GM21526 (cell line): ENCODE data around the gene TRPC4AP.
"Not testable (repeated sequence)": the region's sequence is repeated elsewhere in the genome, so short reads cannot be mapped to it uniquely, and the experiment has no call there.

Source experiments
- ATAC-seq: cut with Tn5 transposase; IDR thresholded peaks from one replicate; pipeline ENCODE4 v1.9.1; 2021; ENCODE audit warnings: moderate library complexity; ENCODE audit not compliant: unreplicated experiment, low FRiP score

Gene TRPC4AP, protein sequence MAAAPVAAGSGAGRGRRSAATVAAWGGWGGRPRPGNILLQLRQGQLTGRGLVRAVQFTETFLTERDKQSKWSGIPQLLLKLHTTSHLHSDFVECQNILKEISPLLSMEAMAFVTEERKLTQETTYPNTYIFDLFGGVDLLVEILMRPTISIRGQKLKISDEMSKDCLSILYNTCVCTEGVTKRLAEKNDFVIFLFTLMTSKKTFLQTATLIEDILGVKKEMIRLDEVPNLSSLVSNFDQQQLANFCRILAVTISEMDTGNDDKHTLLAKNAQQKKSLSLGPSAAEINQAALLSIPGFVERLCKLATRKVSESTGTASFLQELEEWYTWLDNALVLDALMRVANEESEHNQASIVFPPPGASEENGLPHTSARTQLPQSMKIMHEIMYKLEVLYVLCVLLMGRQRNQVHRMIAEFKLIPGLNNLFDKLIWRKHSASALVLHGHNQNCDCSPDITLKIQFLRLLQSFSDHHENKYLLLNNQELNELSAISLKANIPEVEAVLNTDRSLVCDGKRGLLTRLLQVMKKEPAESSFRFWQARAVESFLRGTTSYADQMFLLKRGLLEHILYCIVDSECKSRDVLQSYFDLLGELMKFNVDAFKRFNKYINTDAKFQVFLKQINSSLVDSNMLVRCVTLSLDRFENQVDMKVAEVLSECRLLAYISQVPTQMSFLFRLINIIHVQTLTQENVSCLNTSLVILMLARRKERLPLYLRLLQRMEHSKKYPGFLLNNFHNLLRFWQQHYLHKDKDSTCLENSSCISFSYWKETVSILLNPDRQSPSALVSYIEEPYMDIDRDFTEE

DNA sequence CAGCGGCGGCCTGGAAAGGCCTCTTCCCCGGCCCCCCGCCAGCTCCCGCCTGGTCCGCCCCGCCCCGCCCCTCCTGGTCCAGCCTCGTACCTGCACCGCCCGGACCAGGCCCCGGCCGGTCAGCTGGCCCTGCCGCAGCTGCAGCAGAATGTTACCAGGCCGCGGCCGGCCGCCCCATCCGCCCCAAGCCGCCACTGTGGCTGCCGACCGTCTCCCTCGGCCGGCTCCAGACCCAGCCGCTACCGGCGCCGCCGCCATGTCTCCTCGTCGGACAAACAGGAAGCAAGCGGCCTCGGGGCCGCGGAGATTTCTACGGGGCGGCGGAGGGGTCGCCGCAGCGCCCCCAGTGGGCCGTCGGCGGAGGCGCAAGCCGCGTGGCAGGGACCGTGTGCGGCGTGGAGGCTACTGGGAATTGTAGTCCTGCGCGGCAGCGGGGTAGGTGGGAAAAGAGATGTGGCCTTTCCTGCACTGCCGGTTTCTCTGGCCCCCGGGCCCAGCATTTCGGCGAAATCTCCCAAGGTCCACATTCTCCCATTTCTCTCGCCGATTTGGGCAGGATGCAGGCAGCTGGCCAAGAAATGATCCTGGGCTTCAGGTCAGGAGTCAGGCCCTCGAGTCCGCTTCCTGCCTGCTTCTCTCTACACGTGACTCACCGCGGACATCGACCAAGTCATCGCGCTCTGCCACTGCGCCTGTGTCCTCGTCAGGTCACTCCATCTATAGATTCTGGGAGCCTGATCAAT lies at the start of gene TRPC4AP:
Gene TRPC4AP (minus strand): TSS at position 284 of the 743 bp plus-strand sequence. CDS start 26 bp downstream, at position 258.
- peak; percentile 79 for ATAC-seq

DNA sequence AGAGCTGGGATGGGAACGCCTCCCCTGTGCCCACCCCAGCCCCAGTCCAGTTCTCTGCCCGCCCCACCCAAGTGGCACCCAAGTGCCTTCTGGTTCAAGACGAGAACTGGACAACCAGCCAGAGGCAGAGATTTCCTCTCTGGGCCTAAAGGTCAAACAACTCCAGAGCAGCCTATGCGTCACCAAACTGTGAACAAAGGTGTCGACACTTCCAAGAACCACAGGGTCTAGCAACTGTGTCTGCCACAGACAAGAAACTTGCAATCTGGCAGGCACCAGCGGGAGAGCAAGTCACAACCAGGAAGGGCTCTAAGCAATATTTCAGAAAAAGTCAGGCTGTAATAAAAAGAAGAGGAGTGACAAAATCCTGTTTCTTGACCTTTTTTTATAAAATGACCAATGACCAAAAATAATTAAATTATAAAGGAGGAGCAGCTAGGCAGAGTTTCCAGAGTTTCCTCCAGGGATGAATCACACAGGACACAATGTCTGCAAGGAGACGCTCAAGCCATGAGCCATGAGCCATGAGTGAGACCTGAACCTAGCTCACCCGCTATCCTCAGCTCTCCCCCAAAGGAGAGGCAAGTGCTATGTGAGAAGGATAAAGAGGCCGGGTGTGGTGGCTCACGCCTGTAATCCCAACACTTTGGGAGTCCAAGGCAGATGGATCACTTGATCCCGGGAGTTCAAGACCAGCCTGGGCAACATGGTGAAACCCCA lies 43.4 kb upstream of the TRPC4AP start:
- no peak for ATAC-seq

DNA sequence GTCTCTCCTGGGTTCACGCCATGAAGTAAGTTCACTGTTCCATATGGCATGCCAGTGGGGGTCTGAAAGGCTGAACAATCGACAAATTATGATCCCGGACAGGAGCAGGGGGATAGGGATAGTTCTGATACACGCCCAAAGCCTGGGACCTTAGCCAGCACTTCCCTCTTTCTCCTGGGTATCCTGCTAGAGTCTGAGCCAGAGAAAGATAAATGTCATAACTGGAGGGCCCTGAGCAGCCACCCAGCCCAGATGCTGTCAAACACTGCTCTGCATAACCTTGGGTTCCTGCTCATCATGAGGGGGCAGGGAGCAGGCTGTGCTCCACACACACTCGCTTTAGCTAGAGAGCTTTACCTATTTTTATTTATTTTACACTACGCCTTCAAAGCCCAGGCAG lies 42.3 kb upstream of the TRPC4AP start:
- no peak for ATAC-seq

DNA sequence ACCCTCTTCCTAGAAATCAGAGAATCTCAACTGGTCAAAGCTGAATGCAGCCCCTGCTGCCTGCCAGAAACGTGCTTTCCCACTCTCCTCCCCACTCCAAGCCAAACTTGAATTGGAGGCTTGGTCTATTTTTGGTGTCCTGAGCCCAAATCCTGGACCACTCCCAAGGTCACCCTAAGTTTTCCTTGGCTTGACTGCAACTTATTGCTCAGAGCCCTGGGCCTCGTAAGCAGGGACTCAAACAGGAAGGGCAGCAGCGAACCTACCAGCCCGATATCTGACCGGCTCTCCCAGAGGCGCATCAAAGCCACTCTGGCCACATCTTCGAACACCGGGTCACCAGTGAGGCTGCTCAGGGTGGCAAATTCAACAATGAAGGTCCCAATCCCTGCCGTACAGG lies 41.9 kb upstream of the TRPC4AP start:
- no peak for ATAC-seq

DNA sequence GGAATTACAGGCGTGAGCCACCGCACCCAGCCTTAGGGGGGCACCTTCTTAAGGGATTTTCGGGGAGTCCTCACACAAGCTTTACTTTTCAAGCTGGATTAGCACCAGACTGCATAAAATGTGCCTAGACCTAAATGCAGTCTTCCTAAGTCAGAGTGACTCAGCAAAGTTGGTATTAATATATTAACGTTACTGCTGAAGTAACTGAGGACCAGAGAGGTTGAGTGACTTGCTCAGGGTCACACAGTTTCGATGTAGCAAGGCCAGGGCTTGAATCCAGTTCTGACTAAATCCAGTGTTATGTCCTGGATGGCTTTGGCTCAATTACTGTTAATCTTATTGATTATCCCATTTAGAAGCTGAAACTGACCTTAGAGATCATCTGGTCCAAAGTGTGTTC lies 41.1 kb upstream of the TRPC4AP start:
- no peak for ATAC-seq

DNA sequence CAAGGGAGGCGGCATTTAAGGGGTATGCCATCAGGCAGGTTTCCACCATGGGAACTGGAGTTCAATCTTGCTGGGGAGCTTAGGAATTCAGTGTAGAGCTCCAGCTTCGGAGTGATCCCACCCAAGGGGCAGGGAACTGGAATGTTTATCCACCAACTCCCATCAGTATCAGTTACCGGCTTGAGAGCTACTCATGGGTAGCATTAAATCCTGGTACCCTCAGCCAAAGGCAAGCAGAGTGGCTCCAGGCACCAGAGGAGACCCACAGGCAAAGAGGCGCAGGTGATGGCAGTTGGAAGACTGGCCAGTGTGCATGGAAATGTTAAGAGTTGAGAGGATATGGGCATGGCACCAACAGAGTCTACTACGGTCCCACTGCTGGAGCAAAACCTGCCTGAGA lies 40.4 kb upstream of the TRPC4AP start:
- ATAC-seq = no peak

DNA sequence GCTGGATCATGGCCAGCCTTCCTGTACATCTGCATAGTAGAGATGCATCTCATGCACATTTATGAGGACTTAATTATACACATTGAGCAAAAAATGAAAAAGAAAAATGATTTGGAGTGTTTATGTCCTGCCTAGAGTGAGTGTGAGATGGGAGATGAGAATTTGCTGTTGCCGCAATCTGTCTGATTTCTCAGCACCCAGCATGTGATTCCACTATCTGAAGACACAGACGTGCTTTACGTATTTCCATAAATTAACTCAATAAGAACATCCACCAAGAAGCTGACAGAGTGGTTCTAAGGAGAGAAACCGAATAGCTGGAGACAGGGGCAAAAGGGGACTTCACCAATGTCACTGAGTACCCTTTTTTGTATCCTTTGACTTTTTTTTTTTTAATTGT lies 39.3 kb upstream of the TRPC4AP start:
- no peak for ATAC-seq

DNA sequence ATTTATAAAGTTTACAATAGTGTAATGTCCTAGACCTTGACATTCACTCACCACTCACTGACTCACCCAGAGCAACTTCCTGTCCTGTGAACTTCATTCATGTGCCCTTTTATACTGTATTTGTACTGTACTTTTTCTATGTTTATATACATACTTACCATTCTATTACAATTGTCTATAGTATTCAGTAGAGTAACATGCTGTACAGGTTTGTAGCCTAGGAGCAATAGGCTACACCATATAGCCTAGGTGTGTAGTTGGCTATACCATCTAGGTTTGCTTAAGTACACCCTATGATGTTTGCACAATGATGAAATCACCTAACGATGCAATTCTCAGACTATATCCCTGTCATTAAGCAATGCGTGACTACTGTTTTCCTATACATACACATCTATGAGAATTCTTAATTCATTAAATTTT lies 37.1 kb upstream of the TRPC4AP start:
- no peak for ATAC-seq

DNA sequence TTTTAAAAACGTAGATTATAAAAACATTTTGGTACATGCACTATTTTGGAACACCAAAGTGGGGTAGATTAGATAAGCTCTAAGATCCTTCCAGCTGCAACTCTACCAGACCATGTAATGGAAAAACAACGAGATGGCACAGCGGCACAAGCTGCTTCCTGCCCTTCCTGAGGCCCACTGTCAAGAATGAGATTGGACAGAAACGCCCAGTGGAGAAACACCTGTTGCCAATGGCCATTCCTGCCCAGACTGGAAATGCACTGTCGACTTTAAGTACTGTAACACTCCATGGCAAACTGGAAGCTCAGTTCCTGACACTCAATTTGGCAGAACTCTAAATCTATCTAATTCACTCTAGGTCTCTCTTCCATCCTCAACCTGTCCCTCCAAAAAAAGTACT lies 33.1 kb upstream of the TRPC4AP start:
- no peak for ATAC-seq

DNA sequence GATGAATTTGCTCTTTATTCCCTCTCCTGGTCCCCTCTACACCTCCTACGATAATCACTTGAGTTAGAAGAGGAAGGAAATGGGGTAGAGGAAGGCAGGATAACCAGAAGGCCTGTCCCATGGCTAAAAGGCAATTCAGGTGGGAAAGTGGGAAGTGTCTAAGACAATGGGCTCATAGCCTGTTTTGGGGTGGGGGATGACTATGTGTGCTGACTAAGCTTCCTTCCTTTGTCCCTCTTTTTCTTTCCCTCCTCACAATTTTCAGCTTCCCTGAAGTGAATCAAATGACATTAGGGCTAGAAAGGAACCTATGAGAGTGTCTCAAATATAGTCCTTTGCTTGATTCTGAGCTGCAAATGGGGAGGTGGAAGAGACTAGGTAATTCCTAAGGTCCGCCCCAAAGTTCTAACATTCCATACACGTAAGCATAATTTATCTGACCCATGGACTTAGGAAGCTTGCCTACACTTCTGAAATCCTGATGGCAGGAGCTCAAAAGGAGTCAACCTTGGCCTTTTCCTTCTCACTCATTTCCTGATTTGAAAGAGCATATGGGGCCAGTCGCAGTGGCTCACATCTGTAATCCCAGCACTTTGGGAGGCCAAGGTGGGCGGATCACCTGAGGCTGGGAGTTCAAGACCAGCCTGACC lies 30.3 kb upstream of the TRPC4AP start:
- no peak for ATAC-seq

DNA sequence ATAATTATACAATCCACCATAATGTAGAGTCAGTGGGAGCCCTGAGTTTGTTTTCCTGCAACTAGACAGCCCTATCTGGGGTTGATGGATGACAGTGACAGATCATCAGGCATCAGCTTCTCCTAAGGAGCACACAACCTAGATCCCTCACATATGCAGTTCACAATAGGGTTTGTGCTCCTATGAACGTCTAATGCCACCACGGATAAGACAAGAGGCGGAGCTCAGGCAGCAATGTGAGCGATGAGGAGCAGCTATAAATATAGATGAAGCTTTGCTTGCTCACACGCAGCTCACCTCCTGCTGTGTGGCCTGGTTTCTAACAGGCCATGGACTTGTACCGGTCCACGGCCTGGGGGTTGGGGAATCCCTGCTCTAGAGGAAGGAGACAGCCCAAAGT lies 28.6 kb upstream of the TRPC4AP start:
- ATAC-seq = no peak

DNA sequence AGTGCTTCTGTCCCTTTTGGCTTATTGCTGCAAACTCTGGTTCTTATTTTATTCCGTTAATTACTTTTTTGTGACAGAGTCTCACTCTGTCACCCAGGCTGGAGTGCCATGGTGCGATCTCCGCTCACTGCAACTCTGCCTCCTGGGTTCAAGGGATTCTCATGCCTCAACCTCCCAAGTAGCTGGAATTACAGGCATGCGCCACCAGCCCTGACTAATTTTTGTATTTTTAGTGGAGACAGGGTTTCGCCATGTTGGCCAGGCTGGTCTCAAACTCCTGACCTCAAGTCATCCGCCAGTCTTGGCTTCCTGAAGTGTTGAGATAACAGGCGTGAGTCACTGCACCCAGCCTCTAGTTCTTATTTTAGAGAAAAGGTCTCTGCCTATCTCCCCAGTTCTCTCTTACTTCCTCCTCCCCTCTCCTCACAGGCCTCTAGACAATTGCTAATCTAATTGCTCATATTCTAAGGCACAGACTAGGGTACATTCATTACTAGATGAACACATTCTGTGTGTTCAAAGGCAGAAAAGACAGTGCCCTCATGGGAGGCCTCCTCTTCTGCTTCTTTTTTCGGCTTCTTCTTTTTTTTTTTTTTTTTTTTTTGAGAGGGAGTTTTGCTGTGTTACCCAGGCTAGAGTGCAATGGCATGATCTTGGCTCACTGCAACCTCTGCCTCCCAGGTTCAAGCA lies 27.6 kb upstream of the TRPC4AP start:
- ATAC-seq = no peak

DNA sequence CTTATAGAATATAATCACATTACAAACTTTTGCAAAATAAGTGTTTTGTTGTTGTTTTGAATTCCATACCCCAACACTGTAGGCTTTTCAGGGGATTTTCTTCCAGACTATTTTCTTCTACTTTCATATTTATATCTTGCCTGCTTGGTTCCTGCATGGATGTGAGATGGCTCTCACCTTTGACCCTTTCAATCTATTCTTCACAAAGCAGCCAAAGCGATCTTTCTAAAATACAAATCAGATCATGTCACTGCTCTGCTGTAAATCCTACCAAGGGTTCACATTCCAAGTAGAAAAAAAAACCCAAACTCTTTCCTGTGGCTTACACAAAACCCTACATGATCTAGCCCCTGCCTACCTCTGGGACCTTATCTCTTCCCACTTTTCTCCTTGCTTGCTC lies 25.0 kb upstream of the TRPC4AP start:
- ATAC-seq = no peak

DNA sequence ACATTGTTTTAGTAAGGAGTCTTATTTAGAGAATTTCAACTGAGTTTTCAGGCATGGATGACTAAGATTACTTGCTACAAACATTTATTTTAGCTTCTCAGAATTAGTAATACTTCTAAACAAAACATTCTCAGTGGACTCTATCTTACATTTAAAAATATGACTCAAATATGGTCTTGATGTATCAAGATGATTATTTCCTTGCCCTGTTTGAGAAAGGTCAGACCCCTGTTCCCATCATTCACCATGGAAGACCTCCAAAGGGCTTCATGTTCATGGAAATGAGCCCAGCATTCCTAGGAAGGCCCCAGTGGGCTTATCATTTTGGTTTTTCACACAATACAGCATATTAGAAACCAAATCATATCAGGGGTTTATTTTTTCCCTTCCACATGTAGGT lies 24.6 kb upstream of the TRPC4AP start:
- ATAC-seq = no peak

DNA sequence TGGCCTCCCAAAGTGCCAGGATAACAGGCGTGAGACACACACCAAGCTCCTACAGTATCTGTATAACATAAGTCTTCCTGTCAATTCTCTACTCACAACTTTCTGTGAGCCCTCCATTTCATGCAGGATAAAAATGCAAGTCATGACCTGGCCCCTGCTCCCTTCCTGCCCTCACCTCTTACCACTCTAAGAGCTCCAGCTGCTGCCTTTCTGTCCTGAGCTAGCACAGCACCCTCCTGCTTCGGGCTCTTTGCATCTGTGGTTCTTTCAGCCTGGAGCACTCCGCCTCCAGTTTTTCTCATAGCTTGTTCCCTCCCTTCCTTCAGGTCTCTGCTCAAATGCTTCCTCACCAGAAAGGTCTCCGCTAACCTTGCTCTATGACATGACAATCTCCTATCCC lies 23.7 kb upstream of the TRPC4AP start:
- ATAC-seq = no peak

DNA sequence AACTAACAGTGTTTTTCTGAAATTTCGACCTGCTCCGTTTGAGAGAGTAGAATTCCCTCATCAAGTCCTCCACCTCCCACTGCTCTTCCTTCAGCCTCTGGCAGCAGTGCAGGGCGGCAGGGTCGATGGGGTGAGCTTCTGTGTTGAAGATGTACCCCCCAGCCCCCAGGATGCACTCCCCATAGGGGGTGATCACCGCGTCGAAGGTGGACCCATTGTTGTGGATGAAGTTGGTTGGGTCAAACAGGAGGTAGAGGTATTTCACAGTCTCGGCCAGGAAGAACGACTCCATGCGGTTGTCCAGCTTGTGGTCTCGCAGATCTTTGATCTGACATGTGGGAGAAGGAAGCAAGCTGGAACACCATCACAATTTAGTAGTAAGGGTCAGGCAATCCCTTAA lies 23.0 kb upstream of the TRPC4AP start:
- ATAC-seq = no peak

DNA sequence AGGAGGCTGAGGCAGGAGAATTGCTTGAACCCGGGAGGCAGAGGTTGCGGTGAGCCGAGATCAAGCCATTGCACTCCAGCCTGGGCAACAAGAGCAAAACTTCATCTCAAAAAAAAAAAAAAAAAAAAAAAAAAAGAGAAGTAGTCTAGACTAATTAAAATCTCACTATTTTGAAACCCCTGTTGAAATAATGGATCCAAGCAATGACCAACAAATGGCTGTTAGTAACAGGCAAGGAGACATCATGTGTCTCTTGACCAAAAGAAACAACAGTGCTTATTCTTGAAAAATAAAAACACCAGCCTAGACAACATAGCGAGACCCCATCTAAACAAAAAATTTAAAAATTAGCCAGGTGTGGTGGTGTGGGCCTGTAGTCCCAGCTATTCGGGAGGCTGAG lies 19.7 kb upstream of the TRPC4AP start:
- not testable (repeated sequence) for ATAC-seq

DNA sequence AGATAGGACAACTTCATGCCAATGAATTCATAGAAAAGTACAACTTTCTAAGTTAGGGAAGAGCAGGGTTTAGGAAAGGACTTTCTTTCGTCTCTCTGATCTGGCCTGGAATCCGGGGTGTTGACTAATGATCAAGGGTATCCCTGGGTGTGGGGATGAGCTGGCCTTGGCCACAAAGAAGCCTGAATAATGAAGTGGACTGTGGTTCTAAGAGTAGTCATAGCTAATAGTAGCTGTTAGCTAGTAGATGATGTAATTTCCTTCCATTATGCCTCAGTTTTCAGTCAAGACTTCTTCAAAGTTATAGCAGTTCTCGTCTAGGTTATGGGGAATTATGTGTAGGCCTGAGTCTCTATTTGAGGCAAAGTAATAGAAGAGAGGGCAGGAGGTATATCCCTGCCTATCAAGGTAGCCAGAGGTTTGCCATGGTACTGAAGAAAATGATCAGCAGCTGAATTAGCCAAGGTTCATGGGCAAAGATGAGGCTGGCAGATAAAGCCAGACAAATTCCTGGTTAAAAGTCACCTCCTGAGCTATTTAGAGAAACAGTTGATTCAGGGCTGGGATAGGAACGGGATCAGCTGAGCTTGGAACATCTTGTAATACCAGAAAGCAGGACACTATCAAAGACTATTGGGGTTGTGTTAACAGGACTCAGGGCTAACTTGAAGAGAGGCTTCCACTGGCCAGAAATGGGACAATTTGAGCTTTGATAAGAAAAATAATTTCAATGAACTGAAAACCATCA lies 18.7 kb upstream of the TRPC4AP start:
- ATAC-seq = no peak

DNA sequence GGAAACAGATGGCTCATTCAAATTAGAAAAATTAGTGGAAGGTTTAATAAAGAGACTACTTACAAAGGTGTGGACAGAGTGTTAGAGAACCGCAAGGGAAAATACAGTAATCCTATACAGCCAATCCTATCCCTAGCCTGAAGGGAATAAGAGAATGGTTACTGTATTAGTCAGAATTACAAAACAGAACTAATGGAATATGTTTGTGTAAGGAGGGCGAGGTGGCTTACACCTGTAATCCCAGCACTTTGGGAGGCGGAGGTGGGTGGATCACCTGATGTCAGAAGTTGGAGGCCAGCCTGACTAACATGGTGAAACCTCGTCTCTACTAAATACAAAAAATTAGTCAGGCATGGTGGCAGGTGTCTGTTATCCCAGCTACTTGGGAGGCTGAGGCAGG lies 16.3 kb upstream of the TRPC4AP start:
- ATAC-seq = no peak
